Measurements from ENCODE around the gene FMN1.

The FMN1 gene

GRCh38 chr15:32974691-32975090 lies 219.8 kb downstream of the FMN1 start:
- Histone ChIP-seq H3K4me1 (no peaks in the 10 kb centered on the region), H3K4me3 (ENCODE audit: low read depth, low read length) (no peak overlapping the region), H3K9me3 (no peaks in the 10 kb centered on the region), H3K36me3 (no peaks in the 10 kb centered on the region), H3K27me3 (peaks cover 5% of the 10 kb centered on the region)
- no peak for DNase-seq
- no peak for TF ChIP-seq CTCF (IDR thresholded peaks at IDR 0.05; ENCODE audit: low read depth, low read length)

GRCh38 chr15:32972686-32973085 lies 221.8 kb downstream of the FMN1 start:
- Histone ChIP-seq H3K4me1 (no peaks in the 10 kb centered on the region), H3K27me3 (peaks cover 5% of the 10 kb centered on the region), H3K36me3 (no peaks in the 10 kb centered on the region), H3K4me3 (ENCODE audit: low read depth, low read length) (no peak overlapping the region), H3K9me3 (no peaks in the 10 kb centered on the region)
- no peak for DNase-seq
- no peak for TF ChIP-seq CTCF (IDR thresholded peaks at IDR 0.05; ENCODE audit: low read depth, low read length)

- H3K36me3 ChIP-seq, result no peaks in the 10 kb centered on the region
- no peaks in the 10 kb centered on the region for H3K4me1 ChIP-seq
- H3K9me3 ChIP-seq, result no peaks in the 10 kb centered on the region
- DNase-seq, result no peak
- TF ChIP-seq CTCF (IDR thresholded peaks at IDR 0.05; ENCODE audit: low read depth, low read length), result no peak
- H3K4me3 ChIP-seq (ENCODE audit: low read depth, low read length), result no peak overlapping the region
- peaks cover 5% of the 10 kb centered on the region for H3K27me3 ChIP-seq
Measured at GRCh38 chr15:32970847-32971246, 223.7 kb downstream of the FMN1 start.

DNA sequence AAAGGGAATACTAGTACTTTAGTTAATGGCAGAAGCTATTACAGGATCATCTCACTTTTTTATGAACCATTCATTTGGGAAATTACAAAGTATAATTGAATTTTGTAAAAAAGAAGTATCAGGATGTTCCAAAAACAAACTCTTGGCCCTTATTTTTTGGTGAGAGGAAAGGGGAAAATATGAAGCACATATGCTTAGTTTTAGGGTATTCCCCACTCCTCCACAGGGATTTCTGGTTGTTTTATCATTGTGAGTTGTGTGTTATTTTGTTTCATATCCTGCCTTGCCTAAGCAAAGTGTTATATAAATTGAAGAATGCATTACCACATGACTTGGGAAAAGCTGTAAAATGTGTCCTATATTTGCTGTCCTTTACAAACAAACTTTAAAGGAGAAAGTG lies 227.0 kb downstream of the FMN1 start:
- no peak overlapping the region for H3K4me3 ChIP-seq (ENCODE audit: low read depth, low read length)

GRCh38 chr15:32966512-32966911 lies 228.0 kb downstream of the FMN1 start:
- no peaks in the 10 kb centered on the region for H3K36me3 ChIP-seq
- peaks cover 2% of the 10 kb centered on the region; the same call in 1 of the 2 replicates for H3K27me3 ChIP-seq
- no peaks in the 10 kb centered on the region for H3K9me3 ChIP-seq
- DNase-seq, result no peak
- no peak overlapping the region for H3K4me3 ChIP-seq (ENCODE audit: low read depth, low read length)
- TF ChIP-seq CTCF (IDR thresholded peaks at IDR 0.05; ENCODE audit: low read depth, low read length), result no peak
- H3K4me1 ChIP-seq, result no peaks in the 10 kb centered on the region

More for the DNA sequence above, 227.0 kb downstream of the FMN1 start:
- no peaks in the 10 kb centered on the region for H3K4me1 ChIP-seq
- H3K27me3 ChIP-seq, result peaks cover 5% of the 10 kb centered on the region; the same call in 1 of the 2 replicates
- no peaks in the 10 kb centered on the region for H3K9me3 ChIP-seq
- TF ChIP-seq CTCF (IDR thresholded peaks at IDR 0.05; ENCODE audit: low read depth, low read length), result no peak
- H3K36me3 ChIP-seq, result no peaks in the 10 kb centered on the region
- no peak for DNase-seq

DNA sequence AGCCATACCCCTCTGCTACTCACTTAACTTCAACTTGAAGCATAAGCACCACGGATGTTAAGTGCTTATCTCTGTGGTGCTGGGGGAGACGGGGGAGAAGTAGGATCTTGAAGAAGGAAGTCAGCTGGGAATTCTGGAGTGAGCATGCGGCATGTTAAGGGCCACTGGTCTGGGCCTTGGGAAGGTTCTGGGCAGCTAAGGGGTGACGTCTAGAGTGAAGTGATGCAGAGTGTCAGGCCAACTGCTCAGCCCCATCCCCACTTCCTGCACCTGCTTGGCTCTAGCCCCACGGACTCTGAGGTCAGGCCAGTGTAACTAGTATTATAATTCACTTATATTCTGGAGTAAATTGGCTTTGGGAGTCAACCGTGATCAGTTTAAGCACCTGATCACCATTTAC lies 228.6 kb downstream of the FMN1 start:
- Histone ChIP-seq H3K9me3 (no peaks in the 10 kb centered on the region), H3K4me3 (ENCODE audit: low read depth, low read length) (no peak overlapping the region), H3K36me3 (no peaks in the 10 kb centered on the region), H3K27me3 (no peaks in the 10 kb centered on the region), H3K4me1 (no peaks in the 10 kb centered on the region)
- TF ChIP-seq CTCF (IDR thresholded peaks at IDR 0.05; ENCODE audit: low read depth, low read length), result no peak
- no peak for DNase-seq
